ENCODE data around the gene BICD1.
"Not testable (repeated sequence)": the region's sequence is repeated elsewhere in the genome, so short reads cannot be mapped to it uniquely, and the experiment has no call there.

Gene BICD1

GRCh38 chr12:32217354-32218310, 111.0 kb downstream of the BICD1 start:
- Histone ChIP-seq H3K27me3 (ENCODE audit: insufficient read depth, low read length) (no peaks in the 10 kb centered on the region), H3K4me3 (ENCODE audit: low read length) (no peak overlapping the region), H2AFZ (ENCODE audit: low read depth, low read length) (no peak overlapping the region), H3K4me1 (ENCODE audit: insufficient read depth, low read length) (no peaks in the 10 kb centered on the region), H3K9me3 (ENCODE audit: low read length) (no peaks in the 10 kb centered on the region), H3K36me3 (ENCODE audit: insufficient read depth, low read length) (peaks cover 22% of the 10 kb centered on the region)

GRCh38 chr12:32223941-32224340, 117.3 kb downstream of the BICD1 start:
- peaks cover 7% of the 10 kb centered on the region for H3K9me3 ChIP-seq (ENCODE audit: low read length)
- H3K36me3 ChIP-seq (ENCODE audit: insufficient read depth, low read length) = peaks cover 2% of the 10 kb centered on the region
- no peaks in the 10 kb centered on the region for H3K4me1 ChIP-seq (ENCODE audit: insufficient read depth, low read length)
- no peak overlapping the region for H3K4me3 ChIP-seq (ENCODE audit: low read length)
- no peaks in the 10 kb centered on the region for H3K27me3 ChIP-seq (ENCODE audit: insufficient read depth, low read length)
- no peak overlapping the region for H2AFZ ChIP-seq (ENCODE audit: low read depth, low read length)

- Histone ChIP-seq H2AFZ (ENCODE audit: low read depth, low read length) (no peak overlapping the region), H3K4me1 (ENCODE audit: insufficient read depth, low read length) (no peaks in the 10 kb centered on the region), H3K9me3 (ENCODE audit: low read length) (peaks cover 7% of the 10 kb centered on the region), H3K4me3 (ENCODE audit: low read length) (no peak overlapping the region), H3K27me3 (ENCODE audit: insufficient read depth, low read length) (no peaks in the 10 kb centered on the region), H3K36me3 (ENCODE audit: insufficient read depth, low read length) (no peaks in the 10 kb centered on the region)
Measured at GRCh38 chr12:32226768-32227167, 120.1 kb downstream of the BICD1 start.

GRCh38 chr12:32229971-32230612, 123.4 kb downstream of the BICD1 start:
- H3K4me3 ChIP-seq (ENCODE audit: low read length) = no peak overlapping the region
- H2AFZ ChIP-seq (ENCODE audit: low read depth, low read length) = no peak overlapping the region
- no peaks in the 10 kb centered on the region for H3K36me3 ChIP-seq (ENCODE audit: insufficient read depth, low read length)
- no peaks in the 10 kb centered on the region for H3K4me1 ChIP-seq (ENCODE audit: insufficient read depth, low read length)
- H3K9me3 ChIP-seq (ENCODE audit: low read length) = peaks cover 7% of the 10 kb centered on the region
- no peaks in the 10 kb centered on the region for H3K27me3 ChIP-seq (ENCODE audit: insufficient read depth, low read length)

DNA sequence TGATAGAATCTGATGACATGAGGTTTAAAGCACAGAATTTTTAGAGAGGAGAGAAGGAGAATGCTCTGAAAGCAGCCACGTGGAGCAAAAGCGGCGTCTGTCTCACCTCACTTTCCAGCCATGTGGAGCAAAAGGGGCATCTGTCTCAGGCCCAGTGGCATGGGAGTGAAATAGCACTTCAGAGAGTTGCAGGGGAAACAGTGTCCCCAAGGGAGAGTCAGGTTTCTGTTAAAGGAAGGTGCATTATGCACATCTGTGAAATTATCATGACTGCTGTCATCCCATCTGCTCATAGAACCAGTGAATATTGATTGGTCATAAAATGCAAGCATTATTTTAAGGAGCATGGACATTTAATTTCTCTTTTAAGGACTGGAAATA, 124.0 kb downstream of the BICD1 start:
- H3K4me1 ChIP-seq (ENCODE audit: insufficient read depth, low read length) = no peaks in the 10 kb centered on the region
- no peaks in the 10 kb centered on the region for H3K36me3 ChIP-seq (ENCODE audit: insufficient read depth, low read length)
- no peaks in the 10 kb centered on the region for H3K27me3 ChIP-seq (ENCODE audit: insufficient read depth, low read length)
- H3K9me3 ChIP-seq (ENCODE audit: low read length) = peaks cover 7% of the 10 kb centered on the region
- H3K4me3 ChIP-seq (ENCODE audit: low read length) = no peak overlapping the region
- no peak overlapping the region for H2AFZ ChIP-seq (ENCODE audit: low read depth, low read length)

DNA sequence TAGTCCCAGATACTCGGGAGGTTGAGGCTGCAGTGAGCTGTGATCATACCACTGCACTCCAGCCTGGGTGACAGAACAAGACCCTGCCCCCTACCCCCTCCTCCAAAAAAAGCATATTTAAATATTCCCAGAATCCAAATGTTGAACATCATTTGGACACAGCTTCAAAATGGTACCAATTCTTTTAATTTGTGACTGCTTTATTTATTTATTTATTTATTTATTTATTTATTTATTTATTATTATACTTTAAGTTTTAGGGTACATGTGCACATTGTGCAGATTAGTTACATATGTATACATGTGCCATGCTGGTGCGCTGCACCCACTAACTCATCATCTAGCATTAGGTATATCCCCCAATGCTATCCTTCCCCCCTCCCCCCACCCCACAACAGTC, 124.7 kb downstream of the BICD1 start:
- H3K4me3 ChIP-seq (ENCODE audit: low read length); H3K4me1 ChIP-seq (ENCODE audit: insufficient read depth, low read length); H3K27me3 ChIP-seq (ENCODE audit: insufficient read depth, low read length); H3K36me3 ChIP-seq (ENCODE audit: insufficient read depth, low read length); H3K9me3 ChIP-seq (ENCODE audit: low read length); H2AFZ ChIP-seq (ENCODE audit: low read depth, low read length): not testable (repeated sequence)

GRCh38 chr12:32233568-32233967, 126.9 kb downstream of the BICD1 start:
- H2AFZ ChIP-seq (ENCODE audit: low read depth, low read length) = no peak overlapping the region
- H3K4me1 ChIP-seq (ENCODE audit: insufficient read depth, low read length) = no peaks in the 10 kb centered on the region
- H3K9me3 ChIP-seq (ENCODE audit: low read length) = peaks cover 6% of the 10 kb centered on the region
- H3K36me3 ChIP-seq (ENCODE audit: insufficient read depth, low read length) = no peaks in the 10 kb centered on the region
- H3K27me3 ChIP-seq (ENCODE audit: insufficient read depth, low read length) = no peaks in the 10 kb centered on the region
- no peak overlapping the region for H3K4me3 ChIP-seq (ENCODE audit: low read length)

DNA sequence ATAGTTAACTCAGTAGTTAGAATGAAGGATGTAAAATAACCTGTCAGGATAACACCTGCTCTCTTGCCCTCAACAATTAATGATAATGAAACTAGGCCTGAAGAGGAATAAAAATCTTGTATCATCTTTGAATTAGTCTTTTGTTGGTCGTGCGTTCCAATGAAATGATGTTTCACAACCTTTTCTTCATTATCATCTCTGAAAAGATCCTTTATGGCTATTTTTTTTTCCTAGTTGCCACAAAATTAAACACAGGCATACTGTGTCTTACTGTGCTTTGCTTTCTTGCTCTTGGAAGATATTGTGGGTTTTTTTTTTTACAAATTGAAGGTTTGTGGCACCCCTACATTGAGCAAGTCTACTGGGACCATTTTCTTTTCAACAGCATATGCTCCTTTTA, 128.6 kb downstream of the BICD1 start:
- no peaks in the 10 kb centered on the region for H3K4me1 ChIP-seq (ENCODE audit: insufficient read depth, low read length)
- peaks cover 6% of the 10 kb centered on the region for H3K9me3 ChIP-seq (ENCODE audit: low read length)
- no peak overlapping the region for H3K4me3 ChIP-seq (ENCODE audit: low read length)
- no peaks in the 10 kb centered on the region for H3K36me3 ChIP-seq (ENCODE audit: insufficient read depth, low read length)
- H2AFZ ChIP-seq (ENCODE audit: low read depth, low read length) = no peak overlapping the region
- no peaks in the 10 kb centered on the region for H3K27me3 ChIP-seq (ENCODE audit: insufficient read depth, low read length)

GRCh38 chr12:32240162-32240561, 133.5 kb downstream of the BICD1 start:
- H3K27me3 ChIP-seq (ENCODE audit: insufficient read depth, low read length) = no peaks in the 10 kb centered on the region
- H3K36me3 ChIP-seq (ENCODE audit: insufficient read depth, low read length) = no peaks in the 10 kb centered on the region
- H3K4me1 ChIP-seq (ENCODE audit: insufficient read depth, low read length) = peaks cover 5% of the 10 kb centered on the region
- no peak overlapping the region for H2AFZ ChIP-seq (ENCODE audit: low read depth, low read length)
- H3K4me3 ChIP-seq (ENCODE audit: low read length) = no peak overlapping the region
- H3K9me3 ChIP-seq (ENCODE audit: low read length) = peaks cover 6% of the 10 kb centered on the region

GRCh38 chr12:32240831-32241230, 134.2 kb downstream of the BICD1 start:
- no peak overlapping the region for H3K4me3 ChIP-seq (ENCODE audit: low read length)
- H3K27me3 ChIP-seq (ENCODE audit: insufficient read depth, low read length) = no peaks in the 10 kb centered on the region
- H3K36me3 ChIP-seq (ENCODE audit: insufficient read depth, low read length) = no peaks in the 10 kb centered on the region
- H3K9me3 ChIP-seq (ENCODE audit: low read length) = peaks cover 6% of the 10 kb centered on the region
- no peak overlapping the region for H2AFZ ChIP-seq (ENCODE audit: low read depth, low read length)
- H3K4me1 ChIP-seq (ENCODE audit: insufficient read depth, low read length) = peaks cover 5% of the 10 kb centered on the region

DNA sequence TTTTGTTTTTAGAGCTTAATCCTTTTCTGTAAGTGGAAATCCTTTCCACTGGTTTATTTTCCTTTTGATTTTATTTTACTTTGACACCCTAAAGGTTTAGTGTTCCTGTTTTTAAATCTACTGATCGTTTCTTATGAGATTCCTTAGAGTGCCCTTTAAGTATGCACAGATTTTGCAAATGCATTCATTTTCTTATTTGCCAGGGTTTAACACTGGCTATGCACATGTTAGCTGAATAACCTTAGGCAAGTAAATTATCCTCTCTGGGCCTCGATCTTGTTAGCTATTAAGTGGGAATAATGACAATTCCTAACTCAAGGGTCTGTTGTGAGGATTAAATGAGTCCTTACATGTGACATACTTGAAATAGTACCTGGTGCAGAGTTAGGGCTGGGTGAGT, 136.0 kb downstream of the BICD1 start:
- no peaks in the 10 kb centered on the region for H3K27me3 ChIP-seq (ENCODE audit: insufficient read depth, low read length)
- H3K36me3 ChIP-seq (ENCODE audit: insufficient read depth, low read length) = no peaks in the 10 kb centered on the region
- H2AFZ ChIP-seq (ENCODE audit: low read depth, low read length) = no peak overlapping the region
- no peak overlapping the region for H3K4me3 ChIP-seq (ENCODE audit: low read length)
- peaks cover 3% of the 10 kb centered on the region for H3K9me3 ChIP-seq (ENCODE audit: low read length)
- peaks cover 5% of the 10 kb centered on the region for H3K4me1 ChIP-seq (ENCODE audit: insufficient read depth, low read length)

DNA sequence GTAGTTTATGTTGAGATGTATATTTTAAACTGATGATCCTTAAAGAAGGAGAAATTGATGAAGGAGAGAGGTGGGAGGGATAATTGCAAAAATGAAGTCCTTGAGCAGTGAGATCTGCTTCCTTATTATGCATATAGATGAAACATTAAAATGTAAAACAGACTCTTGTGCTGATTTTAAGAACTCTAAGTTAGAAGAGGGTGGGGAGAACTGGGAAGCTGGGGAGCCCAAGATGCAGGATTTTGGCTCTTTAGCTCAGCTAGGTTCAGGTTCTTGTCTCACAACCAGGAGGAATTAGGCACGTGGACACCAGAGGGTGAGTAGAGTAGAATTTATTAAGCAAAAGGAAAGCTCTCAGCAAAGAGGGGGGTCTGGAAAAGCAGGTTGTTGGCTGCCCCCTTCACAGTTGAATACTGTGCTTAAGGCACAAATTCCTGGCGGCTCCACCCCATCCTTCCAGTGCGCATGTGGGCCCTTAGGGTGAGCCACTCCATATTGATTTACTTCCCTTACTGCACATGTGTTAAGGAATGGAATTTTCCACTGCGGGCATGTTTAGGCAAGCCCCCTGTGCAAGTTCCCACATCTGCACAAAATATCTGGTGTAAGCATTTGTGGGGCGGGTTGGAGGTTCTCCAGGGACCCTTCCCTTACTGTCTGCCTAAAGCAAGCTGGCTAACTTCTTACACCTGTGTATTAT, 141.9 kb downstream of the BICD1 start:
- Histone ChIP-seq H3K4me1 (ENCODE audit: insufficient read depth, low read length) (peaks cover 11% of the 10 kb centered on the region), H3K4me3 (ENCODE audit: low read length) (no peak overlapping the region), H3K36me3 (ENCODE audit: insufficient read depth, low read length) (no peaks in the 10 kb centered on the region), H3K9me3 (ENCODE audit: low read length) (peaks cover 6% of the 10 kb centered on the region), H3K27me3 (ENCODE audit: insufficient read depth, low read length) (no peaks in the 10 kb centered on the region), H2AFZ (ENCODE audit: low read depth, low read length) (no peak overlapping the region)

GRCh38 chr12:32249777-32250176, 143.1 kb downstream of the BICD1 start:
- Histone ChIP-seq H3K36me3 (ENCODE audit: insufficient read depth, low read length) (no peaks in the 10 kb centered on the region), H2AFZ (ENCODE audit: low read depth, low read length) (no peak overlapping the region), H3K27me3 (ENCODE audit: insufficient read depth, low read length) (no peaks in the 10 kb centered on the region), H3K4me1 (ENCODE audit: insufficient read depth, low read length) (peaks cover 11% of the 10 kb centered on the region), H3K9me3 (ENCODE audit: low read length) (peaks cover 6% of the 10 kb centered on the region), H3K4me3 (ENCODE audit: low read length) (no peak overlapping the region)
